Measurements from ENCODE around the gene SH2D7.

The SH2D7 gene

DNA sequence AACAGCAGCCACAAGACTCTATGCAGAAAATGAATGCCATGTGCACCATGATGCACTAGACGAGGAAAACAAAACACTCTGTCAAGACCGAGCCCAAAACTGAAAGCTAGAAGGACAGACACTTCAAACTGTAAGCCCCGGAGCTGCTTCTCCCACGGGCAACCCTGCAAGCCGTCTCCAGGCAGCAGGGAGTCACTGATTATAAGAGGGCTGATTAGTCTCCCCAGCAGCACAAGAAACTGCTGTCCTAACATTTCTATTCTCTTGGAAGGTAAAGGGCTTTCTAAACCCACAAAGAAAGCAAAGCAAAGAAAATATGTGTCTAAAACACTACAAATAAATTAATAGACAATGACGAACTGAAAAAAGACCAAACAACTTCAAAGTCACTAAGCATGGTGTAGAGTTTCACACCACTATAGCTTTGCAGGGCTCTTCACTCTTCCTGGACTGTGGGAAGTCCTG, 30.4 kb upstream of the SH2D7 start:
- no peak for DNase-seq (ENCODE audit: low read depth)

DNA sequence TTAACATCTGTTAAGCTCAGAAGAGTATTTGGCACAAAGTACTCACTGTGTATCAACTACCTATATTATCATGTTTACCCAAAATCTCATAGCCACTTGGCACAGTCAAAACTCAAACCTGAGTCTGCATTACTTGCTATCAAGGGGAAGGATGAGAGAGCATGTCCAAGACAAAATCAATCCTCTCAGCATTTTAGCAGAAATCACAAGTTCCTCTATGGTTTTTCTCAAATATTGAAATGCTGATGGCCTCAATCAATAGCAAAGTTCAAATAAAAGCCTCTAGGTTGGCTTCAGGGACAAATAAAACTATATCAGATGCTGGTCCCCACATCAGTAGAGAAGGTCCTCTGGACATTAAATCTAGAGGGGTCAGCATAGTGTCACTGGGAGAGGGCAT, 29.1 kb upstream of the SH2D7 start:
- DNase-seq (ENCODE audit: low read depth) = no peak

DNA sequence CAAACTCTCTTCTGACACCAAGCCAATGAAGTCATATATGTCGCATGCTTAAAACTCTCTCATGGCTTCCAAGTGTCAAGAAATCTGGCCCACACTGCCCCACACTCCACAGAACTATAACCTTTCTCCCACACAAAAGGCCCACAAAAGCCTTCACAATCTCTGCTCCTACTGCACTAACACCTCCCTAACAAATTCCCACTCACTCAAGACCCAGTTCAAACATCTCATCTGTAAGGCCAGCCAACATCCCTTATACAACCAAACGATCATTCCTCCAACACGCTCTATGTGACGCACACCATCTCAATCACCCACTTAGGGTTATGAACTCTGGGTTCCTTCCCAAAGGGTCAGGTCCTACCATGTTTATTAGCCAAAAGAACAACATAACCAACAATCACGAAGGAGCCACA, 28.4 kb upstream of the SH2D7 start:
- peak; percentile 79 for DNase-seq (ENCODE audit: low read depth)

DNA sequence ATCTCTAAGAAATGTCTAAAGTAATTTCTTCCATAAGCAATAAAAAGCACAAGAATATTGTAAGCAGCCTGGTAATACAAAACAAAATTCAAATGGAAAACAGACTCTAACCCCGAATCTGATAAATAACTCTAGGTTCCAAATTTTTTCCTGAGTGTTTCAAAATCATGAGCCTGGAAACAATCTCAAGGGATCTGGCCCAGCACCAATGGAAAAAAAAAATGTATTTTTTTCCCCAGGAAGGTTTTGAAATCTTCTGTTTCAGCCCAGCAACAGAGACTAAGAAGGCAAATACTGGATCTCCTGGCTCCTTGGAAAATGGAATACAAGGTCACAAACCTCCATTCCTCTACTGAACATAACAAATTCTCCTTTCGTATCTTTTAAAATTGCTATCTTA, 27.8 kb upstream of the SH2D7 start:
- DNase-seq (ENCODE audit: low read depth) = peak; percentile 87

DNA sequence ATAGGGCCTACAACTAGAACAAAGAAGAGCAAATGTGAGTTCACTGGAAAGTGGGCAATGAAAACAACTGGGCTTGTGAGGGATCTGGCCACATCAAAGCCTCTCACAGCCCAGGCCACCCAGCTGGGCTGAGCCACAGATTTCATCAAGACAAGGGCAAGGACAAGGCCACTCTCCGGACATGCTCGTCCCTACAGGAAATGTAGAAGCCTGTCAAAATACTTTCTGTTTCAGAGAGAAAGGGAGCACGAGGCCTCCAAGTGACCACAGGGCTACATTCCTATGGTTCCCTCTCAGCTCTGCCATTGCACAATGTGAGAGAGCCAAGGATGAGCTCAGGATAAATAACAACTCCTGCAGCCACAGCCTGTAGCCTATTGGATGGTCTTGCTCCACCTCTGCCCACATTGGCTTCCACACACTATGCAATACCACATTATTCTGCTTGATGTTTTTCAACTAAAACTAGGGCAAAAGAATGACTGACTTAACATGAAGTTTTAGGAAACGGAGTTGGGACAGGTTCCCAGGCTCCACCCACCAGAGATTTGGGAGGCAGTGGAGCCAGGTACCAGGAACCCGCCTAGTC, 27.0 kb upstream of the SH2D7 start:
- peak; percentile 99 for DNase-seq (ENCODE audit: low read depth)

DNA sequence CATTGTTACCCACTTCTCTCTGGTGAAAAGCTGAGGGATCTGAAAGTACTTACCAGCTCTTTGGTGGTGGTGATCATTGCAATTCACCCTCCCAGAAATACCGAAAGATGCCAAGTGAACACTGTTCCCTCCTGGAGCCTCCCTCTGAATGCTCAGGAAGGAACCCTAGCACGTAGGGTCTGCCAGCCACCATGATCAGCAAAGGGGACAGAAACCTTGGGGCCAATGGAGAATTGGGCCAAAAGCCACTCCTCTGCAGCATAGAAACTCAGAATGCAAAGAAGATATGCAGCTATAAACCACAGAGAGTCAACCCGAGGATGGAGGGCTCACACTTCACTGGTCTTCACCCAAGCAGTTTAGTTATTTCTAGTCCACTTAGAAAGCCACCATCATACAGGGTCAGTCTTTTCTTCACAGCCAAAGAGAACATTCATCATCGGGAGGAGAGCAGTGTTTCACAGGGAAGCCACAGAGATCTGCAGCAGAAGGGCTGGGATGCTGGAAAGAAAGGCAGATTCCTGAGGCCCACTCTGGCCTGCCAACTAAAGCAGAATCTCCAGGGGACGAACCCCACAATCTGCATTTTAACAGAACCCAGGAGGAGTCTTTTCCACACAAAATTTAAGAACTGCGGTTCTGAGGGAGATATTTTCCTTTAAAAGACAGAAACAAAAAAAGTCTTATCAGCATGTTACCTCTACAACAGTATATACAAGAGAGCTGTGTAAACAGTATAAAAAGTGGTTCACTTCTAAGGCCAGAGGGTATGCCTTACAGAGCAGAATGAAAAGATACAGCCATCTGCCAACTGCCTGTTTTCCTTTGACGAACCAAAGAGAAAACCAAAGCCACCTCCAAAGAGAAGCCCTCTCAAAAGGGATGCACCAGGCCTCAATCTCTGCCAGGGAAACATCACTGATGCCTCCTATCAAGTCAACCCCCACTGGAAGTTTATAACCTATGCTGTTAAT, 26.1 kb upstream of the SH2D7 start:
- DNase-seq (ENCODE audit: low read depth) = no peak

DNA sequence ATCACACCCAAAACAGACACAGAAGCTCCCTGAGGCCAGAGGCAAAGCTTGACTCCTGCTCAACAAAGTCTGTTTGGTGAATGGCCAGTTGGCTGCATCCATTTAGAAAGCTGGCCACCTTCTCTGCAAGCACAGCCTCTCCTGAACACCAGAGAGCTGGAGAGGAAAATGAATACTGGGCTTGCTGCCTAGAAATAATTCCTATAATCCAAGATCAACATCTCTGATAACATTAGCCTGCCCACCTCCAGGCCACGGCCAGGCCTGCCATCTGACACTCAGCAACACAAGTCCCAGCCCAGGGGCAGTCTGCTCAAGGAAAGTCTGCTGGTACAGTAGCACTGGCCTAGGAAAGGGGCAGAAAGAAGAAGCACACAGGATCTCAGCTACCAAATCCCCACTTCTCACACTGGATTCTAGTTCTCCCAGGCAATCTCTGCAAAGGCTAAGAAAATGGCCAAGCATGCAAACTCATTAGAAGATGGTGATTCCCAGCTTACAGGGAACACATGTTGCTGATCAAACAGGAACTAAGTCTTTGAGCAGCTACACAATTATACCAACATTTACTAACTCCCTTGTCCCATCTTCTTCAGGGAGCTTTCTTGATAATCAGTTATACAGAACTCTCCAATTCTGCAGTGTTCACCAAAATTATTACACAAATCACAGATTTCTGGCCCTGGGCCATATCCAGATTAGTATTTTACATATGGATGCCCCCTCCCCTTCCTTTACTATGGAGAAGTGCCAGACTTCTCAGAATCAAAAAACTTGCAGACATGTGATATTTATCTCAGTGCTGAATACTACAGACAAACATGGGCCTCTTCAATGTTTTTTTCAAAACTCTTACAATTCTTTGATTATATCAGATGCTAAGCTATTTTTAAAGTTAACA, 24.8 kb upstream of the SH2D7 start:
- peak; percentile 53 for DNase-seq (ENCODE audit: low read depth)

DNA sequence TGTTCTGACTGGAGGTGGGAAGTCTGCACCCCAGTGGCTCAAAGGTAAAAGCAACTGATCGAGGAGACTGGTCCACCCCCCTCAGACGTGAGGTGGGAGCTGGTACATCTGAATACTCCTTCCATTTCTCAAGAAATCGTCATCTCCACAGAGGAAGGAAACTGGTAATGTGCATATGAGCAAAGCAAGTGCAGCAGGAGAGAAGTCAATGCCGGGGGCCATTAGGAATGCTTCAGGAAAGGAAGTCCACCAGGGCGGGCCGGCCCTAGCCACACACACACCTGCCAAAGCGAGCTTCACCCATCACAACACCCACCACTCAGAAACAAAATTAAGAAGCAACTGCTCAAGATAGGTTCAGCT, 23.3 kb upstream of the SH2D7 start:
- no peak for DNase-seq (ENCODE audit: low read depth)

DNA sequence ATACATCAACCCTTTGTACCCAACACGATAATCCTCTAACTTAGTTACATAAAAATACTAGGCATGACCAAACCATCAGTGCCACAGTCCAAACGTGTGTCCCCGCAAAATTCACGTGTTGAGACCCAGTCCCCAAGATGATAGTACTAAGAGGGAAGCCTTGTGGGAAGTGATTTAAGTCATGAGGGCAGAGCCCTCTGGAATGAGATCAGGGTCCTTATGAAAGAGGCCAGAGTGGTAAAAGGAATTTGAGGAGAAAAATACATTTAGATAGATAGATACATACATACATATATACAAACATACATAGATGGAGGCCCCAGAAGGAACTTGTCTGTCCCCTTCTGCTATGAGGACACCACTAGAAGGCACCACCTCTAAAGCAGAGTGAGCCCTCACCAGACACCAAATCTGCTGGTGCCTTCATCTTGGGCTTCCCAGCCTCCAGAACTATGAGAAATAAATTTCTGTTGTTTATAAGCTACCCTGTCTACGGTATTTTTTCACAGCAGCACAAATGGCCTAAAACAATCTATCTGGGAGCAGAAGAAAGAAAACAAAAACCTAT, 22.8 kb upstream of the SH2D7 start:
- no peak for DNase-seq (ENCODE audit: low read depth)

DNA sequence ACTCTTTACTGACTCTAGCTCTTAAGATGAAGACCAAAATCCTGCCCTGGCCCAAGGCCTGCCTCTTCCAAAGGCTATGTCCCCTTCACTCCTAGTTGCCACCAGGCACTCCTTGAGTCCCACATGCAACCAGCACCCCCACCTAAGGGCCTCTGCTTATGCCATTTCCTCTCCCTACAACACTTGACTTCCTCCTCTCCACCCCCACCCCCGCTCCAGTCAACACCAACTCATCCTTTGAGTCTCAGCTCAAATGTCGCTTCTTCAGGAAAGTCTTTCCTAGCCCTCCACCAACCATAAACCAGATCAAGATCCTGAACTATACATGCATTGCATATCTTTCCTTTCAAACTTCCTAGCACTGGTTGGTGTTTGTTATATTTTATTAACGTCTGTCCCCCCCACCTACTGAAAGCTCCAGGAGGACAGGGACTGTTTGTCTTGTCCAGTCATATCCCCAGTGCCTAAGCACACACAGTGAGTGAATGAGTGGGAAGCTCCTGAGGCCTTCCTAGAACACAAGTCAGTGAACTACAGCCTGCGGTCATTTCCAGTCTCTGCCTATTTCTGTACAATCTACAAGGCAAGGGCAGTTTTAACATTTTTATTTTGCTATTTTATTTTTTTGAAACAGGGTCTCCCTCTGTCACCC, 22.2 kb upstream of the SH2D7 start:
- no peak for DNase-seq (ENCODE audit: low read depth)

DNA sequence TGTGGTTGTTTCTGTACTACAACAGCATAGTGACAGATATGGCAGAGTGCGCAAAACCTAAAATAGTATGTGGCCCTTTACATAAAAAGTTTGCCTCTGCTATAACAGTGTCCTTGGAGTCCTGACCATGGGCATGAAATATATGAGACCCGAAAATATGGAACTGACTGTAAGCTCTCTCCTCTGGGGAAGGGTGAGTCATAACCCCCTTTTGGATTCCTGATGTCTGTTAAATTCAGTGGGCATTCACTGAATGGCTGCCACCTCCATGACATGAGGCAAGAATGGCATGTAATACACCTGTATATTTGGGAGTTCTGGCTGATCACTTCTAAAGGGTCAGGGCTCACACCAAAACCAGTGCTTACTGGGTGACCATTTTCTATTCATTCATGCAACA, 21.0 kb upstream of the SH2D7 start:
- no peak for DNase-seq (ENCODE audit: low read depth)

DNA sequence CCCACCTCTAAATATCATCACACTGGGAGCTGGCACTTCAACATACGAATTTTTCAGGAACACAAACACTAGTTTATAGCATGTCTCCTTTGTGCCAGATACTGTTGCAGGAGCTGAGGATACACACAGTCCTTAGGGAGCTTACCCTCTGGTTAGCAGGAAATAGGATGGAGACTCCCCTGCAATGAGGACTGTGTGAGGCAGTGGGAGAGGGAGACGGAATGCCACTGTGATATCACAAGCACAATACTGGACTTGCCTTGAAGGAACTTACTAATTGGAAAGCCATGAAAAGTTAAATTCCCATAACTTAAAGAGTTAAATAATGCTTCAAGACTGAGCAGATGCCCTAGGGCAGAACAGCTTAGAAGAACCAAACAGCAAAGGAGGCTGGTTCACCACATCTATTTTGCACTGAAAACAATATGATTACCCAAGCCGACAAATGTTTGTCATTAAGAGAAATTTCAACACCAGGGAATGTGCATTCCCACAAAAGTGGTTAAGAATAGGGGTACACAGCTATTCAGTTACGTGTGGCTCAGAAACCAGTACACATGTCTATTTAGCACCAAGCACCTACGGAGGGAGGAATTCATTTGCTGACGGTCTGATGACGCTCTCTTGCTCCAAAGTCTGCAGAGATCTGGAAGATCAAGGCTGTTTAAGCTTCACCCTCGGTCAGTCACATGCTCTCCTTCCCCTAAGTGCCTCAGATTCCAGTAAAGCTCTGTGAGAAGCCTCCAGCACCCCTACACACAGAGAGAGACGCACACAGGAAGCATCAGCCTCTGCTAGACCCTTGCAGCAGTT, 20.1 kb upstream of the SH2D7 start:
- peak; percentile 96 for DNase-seq (ENCODE audit: low read depth)

DNA sequence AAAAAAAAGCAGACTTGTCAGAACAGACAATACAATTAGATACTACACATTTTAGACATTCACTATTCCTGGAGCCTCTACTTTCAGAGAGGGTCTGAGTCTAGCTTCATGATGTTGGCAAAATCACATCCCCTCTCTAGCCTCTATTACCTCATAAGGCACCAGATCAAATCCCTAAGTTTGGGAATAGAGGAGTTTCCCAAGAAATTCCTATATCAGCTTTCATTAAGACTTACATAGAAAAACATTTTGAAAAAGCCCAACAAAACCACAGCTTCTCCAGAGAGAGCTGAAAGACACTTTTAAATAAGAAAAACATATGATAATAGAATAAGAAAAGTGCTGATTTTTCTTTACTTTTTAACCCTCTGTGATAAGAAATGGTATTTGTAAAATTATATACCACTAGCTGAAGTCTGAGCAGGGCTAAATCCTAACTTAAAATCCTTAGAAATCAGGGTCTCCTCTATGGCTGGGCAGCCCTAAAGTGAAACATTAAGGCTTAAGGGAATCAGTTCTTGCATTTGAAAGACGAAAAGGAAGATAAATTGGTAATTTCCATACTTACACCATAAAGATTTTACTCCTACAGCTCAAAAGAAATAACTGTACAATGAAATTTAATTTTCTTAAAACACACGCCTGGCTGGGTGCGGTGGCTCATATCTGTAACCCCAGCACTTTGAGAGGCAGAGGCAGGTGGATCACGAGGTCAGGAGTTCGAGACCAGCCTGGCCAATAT, 19.1 kb upstream of the SH2D7 start:
- DNase-seq (ENCODE audit: low read depth) = no peak

DNA sequence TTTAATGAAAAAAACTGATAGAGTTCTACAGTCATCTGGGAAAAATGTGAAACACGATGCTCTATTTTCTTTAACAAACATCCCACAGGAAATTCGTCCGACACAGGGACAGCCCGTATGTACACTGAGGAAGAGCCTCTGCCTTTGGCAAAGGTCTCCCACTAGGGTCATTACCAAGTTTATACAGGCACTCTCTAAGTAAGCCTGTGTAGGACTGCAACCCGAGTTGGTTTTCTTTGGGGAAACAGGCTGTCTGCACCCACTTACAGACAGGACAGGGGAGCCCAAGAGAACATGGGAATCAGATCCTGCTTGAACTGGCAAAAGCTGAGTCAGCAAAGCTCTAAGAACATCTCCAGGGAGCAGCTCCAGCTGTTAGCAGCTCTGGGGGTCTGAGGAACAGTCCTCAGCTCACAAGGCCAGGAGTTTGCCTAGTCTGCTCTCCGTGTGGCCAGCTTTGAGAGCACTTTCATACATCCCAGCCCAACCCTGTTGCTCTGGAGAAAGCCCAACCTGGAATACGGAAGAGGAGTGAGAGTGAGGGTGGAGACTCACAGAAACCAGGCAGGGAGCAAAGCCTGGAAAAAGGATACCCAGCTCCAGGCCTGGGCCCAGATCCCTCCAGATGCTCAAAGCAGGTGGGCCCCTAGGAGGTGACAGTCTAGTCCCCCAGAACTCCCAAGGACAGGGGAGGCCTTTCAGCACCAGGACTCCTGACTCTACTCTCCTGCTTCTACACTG, 16.7 kb upstream of the SH2D7 start:
- DNase-seq (ENCODE audit: low read depth) = peak; percentile 89

DNA sequence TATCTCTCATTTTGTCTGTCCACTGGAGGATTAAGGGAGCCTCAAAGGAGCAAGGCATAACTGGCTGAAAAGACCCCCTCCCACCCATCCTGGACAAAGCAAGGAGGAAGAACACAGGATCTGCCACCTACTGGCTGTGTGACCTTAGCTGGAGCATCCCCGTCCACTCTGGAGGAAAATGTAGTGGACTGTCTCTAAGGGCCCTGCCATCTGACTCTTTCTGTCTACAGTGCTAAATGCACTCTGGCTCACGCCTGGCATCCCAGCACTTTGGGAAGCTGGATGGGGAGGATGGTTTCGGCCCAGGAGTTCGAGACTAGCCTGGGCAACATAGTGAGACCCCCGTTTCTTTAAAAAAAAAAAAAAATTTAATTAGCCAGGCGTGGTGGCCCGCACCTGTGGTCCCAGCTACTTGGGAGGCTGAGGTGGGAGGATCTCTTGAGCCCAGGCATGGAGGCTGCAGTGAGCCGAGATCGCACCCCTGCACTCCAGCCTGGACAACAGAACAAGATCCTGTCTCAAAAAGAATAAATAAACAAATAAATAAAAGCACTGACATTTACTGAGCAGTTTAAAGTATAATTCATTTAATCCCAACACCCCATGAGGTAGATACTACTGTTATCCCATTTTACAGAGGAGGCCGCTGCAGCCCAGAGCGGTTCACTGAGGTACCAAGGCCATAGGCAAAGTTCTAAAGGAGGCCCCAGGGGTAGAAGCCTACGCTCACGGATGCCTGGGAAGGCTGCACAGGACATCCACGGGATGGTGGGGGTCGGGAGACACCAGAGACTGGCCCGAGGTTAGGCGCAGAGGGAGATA, 15.9 kb upstream of the SH2D7 start:
- no peak for DNase-seq (ENCODE audit: low read depth)

DNA sequence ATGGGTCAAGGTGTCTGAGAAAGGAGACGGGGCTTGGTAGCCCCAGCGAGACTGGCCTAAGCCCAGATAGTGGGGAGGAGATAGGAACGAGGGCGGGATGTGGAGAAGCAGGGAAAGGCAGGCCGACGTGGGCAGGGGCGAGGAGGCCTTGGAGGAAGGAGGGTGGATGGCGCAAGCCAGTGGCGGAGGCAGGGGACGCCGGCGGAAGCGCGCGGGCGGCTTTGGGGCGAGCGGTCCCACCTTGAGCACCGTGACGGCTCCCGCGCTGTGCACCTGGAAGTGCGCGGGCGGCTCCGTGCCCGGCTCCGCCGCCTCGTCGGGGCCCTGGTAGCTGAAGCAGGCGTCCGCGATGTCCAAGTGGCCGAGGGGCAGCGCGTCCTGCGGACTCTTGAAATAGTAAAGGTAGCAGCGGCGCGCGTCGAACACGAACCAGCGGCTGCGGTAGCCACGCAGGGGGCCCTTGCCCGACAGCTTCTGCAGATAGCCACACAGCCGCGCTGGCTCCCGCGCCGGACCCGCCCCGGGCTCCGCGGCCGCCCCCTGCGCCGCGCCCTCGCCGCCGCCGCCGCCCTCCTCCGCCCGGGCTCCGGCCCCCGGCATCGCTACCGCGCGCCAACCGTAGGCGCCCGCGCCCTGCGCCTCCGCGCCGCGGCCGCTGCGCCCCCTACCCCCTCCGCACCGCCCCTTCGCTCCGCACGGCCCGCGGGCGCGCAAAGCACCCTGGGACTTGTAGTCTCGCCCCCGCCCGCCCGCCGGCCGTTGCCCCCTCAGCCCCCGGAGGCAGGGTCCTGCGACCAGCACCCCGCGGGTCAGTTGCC, 15.1 kb upstream of the SH2D7 start, which contains the start of gene TBC1D2B:
TBC1D2B (minus strand) TSS at position 659 of the 818 bp plus-strand sequence; CDS start at position 600, 59 bp downstream.
- DNase-seq (ENCODE audit: low read depth) = peak; percentile 55

DNA sequence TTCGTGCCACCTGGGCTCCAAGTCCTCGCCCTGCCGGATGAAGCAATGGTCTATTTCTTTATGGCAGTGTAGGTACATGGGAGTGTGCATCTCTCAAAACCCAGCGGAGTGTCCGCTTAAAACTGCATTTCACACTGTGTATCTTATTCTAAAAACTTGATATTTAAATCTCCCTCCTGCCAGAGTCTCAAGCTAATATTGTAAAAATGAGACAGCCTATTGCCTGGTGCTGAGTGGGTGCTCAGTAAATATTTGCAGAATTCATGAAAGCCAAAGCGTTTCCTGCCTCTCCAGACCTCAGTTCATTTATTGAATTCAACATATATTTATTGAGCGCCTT, 14.5 kb upstream of the SH2D7 start:
- DNase-seq (ENCODE audit: low read depth) = no peak
